Gastrocnemius medialis (tissue), 4 donors: ENCODE measurements around the gene ATG5. TPM values are rescaled to one million over a fixed set of nuclear protein-coding genes. Genes with fewer than 3 reads are reported as not detected.

Experiments used
- ATAC-seq, 2 donors: fragments of 150-250 bp; one replicate each; pipeline ENCODE4 v1.9.1; 2016
- DNase-seq, 2 donors: peaks; one replicate each; pipeline ENCODE4 v3.0.0-alpha.2; 2019
- H3K27ac ChIP-seq, 4 donors: fragments of 200-600 bp; sonication (generic); 1 replicate in 1 of 4; 2 replicates in 3 of 4; pipeline ENCODE4 v1.5.1; 2016 to 2018; ENCODE audit warnings: mild to moderate bottlenecking in 2 of 4, moderate library complexity in 1 of 4
- H3K27me3 ChIP-seq, 3 donors: fragments of 200-600 bp; sonication (generic) in 2 of 3; 1 replicate in 1 of 3; 2 replicates in 2 of 3; pipeline versions ENCODE4 v1.5.1 to v1.6.0; 2016 to 2019; ENCODE audit warnings: mild to moderate bottlenecking in 1 of 3, moderate library complexity in 1 of 3
- H3K36me3 ChIP-seq, 2 donors: fragments of 200-600 bp; sonication (generic) in 1 of 2; one replicate each; pipeline ENCODE4 v1.5.1; 2017 to 2018
- H3K4me1 ChIP-seq, 2 donors: fragments of 200-600 bp; sonication (generic) in 1 of 2; one replicate each; pipeline ENCODE4 v1.5.1; 2016 to 2017; ENCODE audit warnings: mild to moderate bottlenecking in 2 of 2
- H3K4me3 ChIP-seq, 4 donors: fragments of 200-600 bp; sonication (generic) in 3 of 4; 1 replicate in 1 of 4; 2 replicates in 3 of 4; pipeline ENCODE4 v1.5.1; 2016 to 2019; ENCODE audit warnings: mild to moderate bottlenecking in 2 of 4
- H3K9me3 ChIP-seq, 3 donors: fragments of 200-600 bp; sonication (generic) in 2 of 3; 1 replicate in 1 of 3; 2 replicates in 2 of 3; pipeline ENCODE4 v1.5.1; 2016 to 2019
- POLR2A ChIP-seq, 2 donors: fragments of 450-650 bp; IDR thresholded peaks; one replicate each; pipeline ENCODE4 v1.6.1; 2017; ENCODE audit warnings: antibody characterized with exemption in 2 of 2, mild to moderate bottlenecking in 2 of 2, moderate library complexity in 2 of 2
- in situ Hi-C, 4 donors: fragments of 200-750 bp; cut with MboI; loops; one replicate each; pipeline versions ENCODE4 v1.15.0 to v1.8.0; 2017; ENCODE audit warnings: low sequenced_read_pairs in 4 of 4
- intact Hi-C: fragments of 100-400 bp; cut with DNase I; formaldehyde crosslinking; loops from one replicate; pipeline ENCODE4 v1.15.1; 2023; ENCODE audit warnings: low total_unique reads
- total RNA-seq, 4 donors: library from RNA; depleted of rRNA; stranded (reverse); fragments of >200 nt; gene quantifications; one replicate each; pipeline versions ENCODE4 v1.1.0 to v1.2.3, GENCODE V29; 2016
- TF ChIP-seq, protein P1 (sequence below), 5 experiments: fragments of 450-650 bp in 3 of 5; fragments of 200-600 bp in 2 of 5; sonication (generic) in 2 of 5; IDR thresholded peaks in 4 of 5; conservative IDR thresholded peaks in 1 of 5; 1 replicate in 4 of 5; 2 replicates in 1 of 5; pipeline ENCODE4 v1.5.1; 2016 to 2019; ENCODE audit warnings: antibody characterized with exemption in 5 of 5, mild to moderate bottlenecking in 3 of 5, moderate library complexity in 3 of 5

The ATG5 gene
- total RNA-seq, 4 donors from 2014 or later: 18.9 to 22.3 (median 20.1) TPM

DNA sequence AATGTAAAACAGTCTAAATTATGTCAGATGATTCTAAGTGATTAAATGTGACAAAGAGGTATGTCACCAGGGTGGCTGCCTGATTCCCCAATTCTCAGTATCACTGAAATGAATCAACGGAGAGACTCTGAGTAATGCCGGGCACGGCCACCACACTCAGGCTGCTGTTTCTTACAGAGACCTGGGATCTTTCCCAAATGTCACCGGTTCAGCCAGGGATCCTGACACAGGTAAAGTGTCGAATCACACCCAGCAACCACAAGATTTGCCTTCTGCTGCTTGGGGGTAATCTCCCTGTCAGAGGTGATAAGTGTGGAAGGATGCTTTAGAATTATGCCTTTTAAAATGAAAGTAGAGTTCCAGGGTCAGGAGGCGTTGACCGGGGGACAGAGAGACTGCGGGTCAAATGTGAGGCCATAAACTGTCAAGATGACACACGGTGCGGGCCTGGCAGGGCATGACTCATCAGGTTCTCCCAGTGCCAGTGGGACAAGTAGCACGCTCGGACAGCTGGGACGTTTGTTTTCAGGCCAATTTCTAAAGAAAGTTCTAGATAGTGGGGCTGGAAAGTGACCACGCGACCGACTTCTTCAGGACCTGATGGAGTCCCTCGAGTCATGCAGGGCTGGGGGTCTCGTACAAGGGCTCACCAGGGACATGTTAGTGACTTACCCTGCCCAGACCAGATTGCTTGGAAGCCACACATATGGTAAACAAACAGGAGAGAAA lies 190.5 kb downstream of the ATG5 start:
- Histone ChIP-seq H3K36me3 (no peaks in the 10 kb centered on the region), H3K27ac (no peak overlapping the region), H3K27me3 (no peaks in the 10 kb centered on the region), H3K9me3 (no peaks in the 10 kb centered on the region), H3K4me3 (no peak overlapping the region), H3K4me1 (peaks cover 5 to 8% of the 10 kb centered on the region in 2 donors)
- intact Hi-C loops: no loop called here
- in situ Hi-C loops: no loop called here
- DNase-seq (peak; percentile 29 to 75), ATAC-seq (peak; percentile 89 to 92)
- TF ChIP-seq POLR2A (IDR thresholded peaks at IDR 0.05): no peak
- TF ChIP-seq, protein P1, sequence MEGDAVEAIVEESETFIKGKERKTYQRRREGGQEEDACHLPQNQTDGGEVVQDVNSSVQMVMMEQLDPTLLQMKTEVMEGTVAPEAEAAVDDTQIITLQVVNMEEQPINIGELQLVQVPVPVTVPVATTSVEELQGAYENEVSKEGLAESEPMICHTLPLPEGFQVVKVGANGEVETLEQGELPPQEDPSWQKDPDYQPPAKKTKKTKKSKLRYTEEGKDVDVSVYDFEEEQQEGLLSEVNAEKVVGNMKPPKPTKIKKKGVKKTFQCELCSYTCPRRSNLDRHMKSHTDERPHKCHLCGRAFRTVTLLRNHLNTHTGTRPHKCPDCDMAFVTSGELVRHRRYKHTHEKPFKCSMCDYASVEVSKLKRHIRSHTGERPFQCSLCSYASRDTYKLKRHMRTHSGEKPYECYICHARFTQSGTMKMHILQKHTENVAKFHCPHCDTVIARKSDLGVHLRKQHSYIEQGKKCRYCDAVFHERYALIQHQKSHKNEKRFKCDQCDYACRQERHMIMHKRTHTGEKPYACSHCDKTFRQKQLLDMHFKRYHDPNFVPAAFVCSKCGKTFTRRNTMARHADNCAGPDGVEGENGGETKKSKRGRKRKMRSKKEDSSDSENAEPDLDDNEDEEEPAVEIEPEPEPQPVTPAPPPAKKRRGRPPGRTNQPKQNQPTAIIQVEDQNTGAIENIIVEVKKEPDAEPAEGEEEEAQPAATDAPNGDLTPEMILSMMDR (IDR thresholded peaks at IDR 0.05 in 4 of 5, conservative IDR thresholded peaks at IDR 0.05 in 1 of 5): no peak

Other genes starting within 250 kb of the ATG5 start
- 1 to 10 TPM; 1.6 to 2.4 (median 1.9) TPM for gene PRDM1, start 239.4 kb downstream of the ATG5 start, total RNA-seq
- gene CRYBG1, start 35.0 kb upstream of the ATG5 start, total RNA-seq: 1 to 10 TPM in 3 of 4 donors, under 1 TPM in 1; 0.98 to 1.5 (median 1.1) TPM